Measurements from ENCODE around the gene F13A1.

DNA sequence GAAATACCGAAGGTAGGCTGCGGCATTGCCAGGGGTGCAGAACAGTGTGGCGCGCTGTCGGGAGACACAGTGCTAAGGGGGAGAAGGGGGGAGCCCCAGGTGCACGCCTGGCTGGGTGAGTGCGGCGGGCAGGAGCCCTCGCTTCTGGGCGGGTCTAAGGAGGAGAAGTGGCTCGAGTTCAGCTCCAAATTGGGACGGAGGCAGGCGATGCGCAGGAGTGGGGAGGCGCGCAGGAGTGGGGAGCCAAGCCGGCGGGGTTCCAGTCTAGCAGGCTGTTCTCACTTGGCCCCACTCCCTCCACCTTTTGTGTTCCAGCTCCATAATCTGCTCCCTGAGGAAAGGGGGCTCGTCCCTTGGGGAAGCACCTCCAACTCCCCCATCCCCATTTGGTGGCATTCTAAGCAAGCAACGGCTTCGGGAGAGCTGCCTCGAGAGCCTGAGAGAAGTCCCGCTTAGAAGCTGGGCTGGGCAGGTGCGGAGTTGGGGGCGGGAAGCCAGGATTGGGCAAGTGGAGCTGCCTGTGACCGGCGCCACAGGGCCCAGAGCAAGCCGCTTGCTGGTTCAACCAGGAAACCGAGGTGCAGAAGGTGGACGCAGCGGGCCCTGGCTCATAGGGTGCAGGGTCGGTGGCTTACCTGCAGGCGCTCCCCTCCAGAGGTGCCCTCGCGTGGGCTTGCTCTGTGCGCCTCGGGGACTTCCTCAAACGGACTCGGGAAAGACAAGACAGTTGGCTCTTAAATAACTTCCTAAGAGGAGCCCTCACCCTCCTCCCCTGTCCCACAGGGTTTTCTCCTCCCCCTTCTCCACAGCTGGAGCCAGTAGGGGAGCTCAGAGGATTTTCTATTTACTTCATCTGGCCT is at the start of gene F13A1:
- TF ChIP-seq, protein P1, sequence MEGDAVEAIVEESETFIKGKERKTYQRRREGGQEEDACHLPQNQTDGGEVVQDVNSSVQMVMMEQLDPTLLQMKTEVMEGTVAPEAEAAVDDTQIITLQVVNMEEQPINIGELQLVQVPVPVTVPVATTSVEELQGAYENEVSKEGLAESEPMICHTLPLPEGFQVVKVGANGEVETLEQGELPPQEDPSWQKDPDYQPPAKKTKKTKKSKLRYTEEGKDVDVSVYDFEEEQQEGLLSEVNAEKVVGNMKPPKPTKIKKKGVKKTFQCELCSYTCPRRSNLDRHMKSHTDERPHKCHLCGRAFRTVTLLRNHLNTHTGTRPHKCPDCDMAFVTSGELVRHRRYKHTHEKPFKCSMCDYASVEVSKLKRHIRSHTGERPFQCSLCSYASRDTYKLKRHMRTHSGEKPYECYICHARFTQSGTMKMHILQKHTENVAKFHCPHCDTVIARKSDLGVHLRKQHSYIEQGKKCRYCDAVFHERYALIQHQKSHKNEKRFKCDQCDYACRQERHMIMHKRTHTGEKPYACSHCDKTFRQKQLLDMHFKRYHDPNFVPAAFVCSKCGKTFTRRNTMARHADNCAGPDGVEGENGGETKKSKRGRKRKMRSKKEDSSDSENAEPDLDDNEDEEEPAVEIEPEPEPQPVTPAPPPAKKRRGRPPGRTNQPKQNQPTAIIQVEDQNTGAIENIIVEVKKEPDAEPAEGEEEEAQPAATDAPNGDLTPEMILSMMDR (IDR thresholded peaks at IDR 0.05) = no peak
- peak in 1 of 2 donors; percentile 42 for TF ChIP-seq POLR2A (IDR thresholded peaks at IDR 0.05)
